K562 (cell line): ENCODE results near the gene FKBP2. TPM values are rescaled to one million over a fixed set of nuclear protein-coding genes. Genes with fewer than 3 reads are reported as not detected.

Experiments used
- ATAC-seq: fragments of 200-7000 bp; cut with Tn5 transposase; 3 replicates; pipeline ENCODE4 v1.9.1; 2020; ENCODE audit warnings: moderate library complexity
- BruUV-seq: library from RNA; stranded (reverse); fragments of 400-500 nt; replicated peaks from 2 replicates; lab custom pipeline; 2021; lab: Mats Ljungman, UMichigan
- CTCF ChIA-PET: fragments of 300-600 bp; formaldehyde crosslinking; extraction: SDS; loops from one replicate; lab custom pipeline; 2021; ENCODE audit warnings: low intra/inter-chr PET ratio; lab: Yijun Ruan, JAX
- POLR2A ChIA-PET: fragments of 300-600, 350-650 bp; sonication (Branson Sonifier 250); formaldehyde crosslinking; extraction: SDS; loops from one replicate; lab custom pipeline; 2021; ENCODE audit warnings: antibody characterized with exemption, inconsistent platforms; lab: Yijun Ruan, JAX
- DNase-seq, 4 experiments: peaks; one replicate each; pipeline versions ENCODE4 v3.0.0 to v3.0.0-alpha.2; 2011 to 2018; ENCODE audit warnings: low spot score in 3 of 4, mixed read lengths in 3 of 4; ENCODE audit errors: extremely low read depth in 1 of 4
- FAIRE-seq: peaks from 2 replicates; lab custom pipeline; 2011; peaks lifted over from hg19 to GRCh38; lab: Jason Lieb, UNC
- H2AFZ ChIP-seq: 2 replicates; pipeline ENCODE4 v1.6.0; 2011; ENCODE audit warnings: low read depth, low read length, control low read depth, inconsistent platforms
- H3K27ac ChIP-seq: fragments of 200-600 bp; 3 replicates; pipeline ENCODE4 v1.8.0; 2011; ENCODE audit warnings: low read depth, mild to moderate bottlenecking, control low read depth, inconsistent platforms, low read length, moderate library complexity, mixed read lengths; ENCODE audit errors: extremely low read depth
- H3K27me3 ChIP-seq, 2 experiments: fragments of 300-600 bp in 1 of 2; 2 replicates in 1 of 2; 3 replicates in 1 of 2; pipeline versions ENCODE4 v1.6.0 to v1.8.0; 2011; ENCODE audit warnings: inconsistent platforms in 2 of 2, low read length in 2 of 2, mild to moderate bottlenecking in 1 of 2, mixed read lengths in 1 of 2, moderate library complexity in 1 of 2; ENCODE audit not compliant: control insufficient read depth in 2 of 2, insufficient read depth in 2 of 2
- H3K36me3 ChIP-seq: fragments of 300-600 bp; 3 replicates; pipeline ENCODE4 v1.8.0; 2011; ENCODE audit warnings: mild to moderate bottlenecking, low read length, inconsistent platforms; ENCODE audit not compliant: control insufficient read depth, insufficient read depth
- H3K4me1 ChIP-seq, 2 experiments: fragments of 200-600 bp in 1 of 2; replicated peaks in 1 of 2; 2 replicates in 1 of 2; 3 replicates in 1 of 2; pipeline versions ENCODE4 v1.5.1 to v1.8.0; 2011; ENCODE audit warnings: inconsistent platforms in 2 of 2, low read length in 2 of 2, mild to moderate bottlenecking in 1 of 2, mixed read lengths in 1 of 2, moderate library complexity in 1 of 2; ENCODE audit not compliant: control insufficient read depth in 2 of 2, insufficient read depth in 2 of 2
- H3K4me2 ChIP-seq: 2 replicates; pipeline ENCODE4 v1.6.1; 2011; ENCODE audit warnings: low read length, control low read depth, inconsistent platforms, mixed read lengths; ENCODE audit not compliant: insufficient read depth
- H3K4me3 ChIP-seq: fragments of 200-600 bp; sonication (generic), shearing (Covaris generic); 2 replicates; pipeline ENCODE4 v1.5.1; 2016; ENCODE audit warnings: control low read depth, inconsistent platforms
- H3K79me2 ChIP-seq: fragments of 200-600 bp; 3 replicates; pipeline ENCODE4 v1.8.0; 2011; ENCODE audit warnings: low read length, inconsistent platforms; ENCODE audit not compliant: control insufficient read depth, insufficient read depth
- H3K9ac ChIP-seq, 2 experiments: 2 replicates each; pipeline versions ENCODE4 v1.6.0 to v1.6.1; 2011; ENCODE audit warnings: low read depth in 2 of 2, low read length in 2 of 2, control low read depth in 1 of 2, inconsistent platforms in 1 of 2, mild to moderate bottlenecking in 1 of 2, mixed read lengths in 1 of 2; ENCODE audit not compliant: insufficient read depth in 1 of 2
- H3K9me1 ChIP-seq: one replicate; pipeline ENCODE4 v1.6.0; 2011; ENCODE audit warnings: inconsistent platforms, mild to moderate bottlenecking, low read length, moderate library complexity; ENCODE audit not compliant: control insufficient read depth, insufficient read depth
- H3K9me3 ChIP-seq: replicated peaks from 2 replicates; pipeline ENCODE4 v1.5.1; 2011; ENCODE audit warnings: low read depth, low read length, inconsistent platforms; ENCODE audit not compliant: control insufficient read depth, insufficient read depth
- H4K20me1 ChIP-seq: replicated peaks from 2 replicates; pipeline ENCODE4 v1.6.1; 2011; ENCODE audit warnings: low read length, inconsistent platforms, mixed read lengths; ENCODE audit not compliant: control insufficient read depth, insufficient read depth
- ARID2 ChIP-seq: fragments of 450-650 bp; IDR thresholded peaks from 2 replicates; pipeline ENCODE4 v1.6.1; 2017; ENCODE audit warnings: antibody characterized with exemption, mild to moderate bottlenecking
- CHCHD3 ChIP-seq: fragments of 250-450 bp; sonication (Bioruptor Pico); IDR thresholded peaks from 2 replicates; pipeline ENCODE4 v2.1.2; 2022; ENCODE audit warnings: mild to moderate bottlenecking
- ERF ChIP-seq: fragments of 450-650 bp; formaldehyde crosslinking; IDR thresholded peaks from 2 replicates; pipeline ENCODE4 v1.4.0; 2020; ENCODE audit warnings: mild to moderate bottlenecking, mixed read lengths
- POLR2A ChIP-seq: fragments of 450-650 bp; conservative IDR thresholded peaks from 2 replicates; pipeline ENCODE4 v1.6.1; 2016
- POLR2B ChIP-seq: fragments of 450-650 bp; IDR thresholded peaks from 2 replicates; pipeline ENCODE4 v1.6.1; 2018; ENCODE audit warnings: low read depth; ENCODE audit not compliant: partially characterized antibody
- SRSF9 ChIP-seq: fragments of 200-400 bp; formaldehyde crosslinking; IDR thresholded peaks from 2 replicates; pipeline ENCODE4 v1.6.1; 2017; ENCODE audit warnings: low read depth, low read length, borderline replicate concordance
- SUPT5H ChIP-seq: fragments of 450-650 bp; IDR thresholded peaks from 2 replicates; pipeline ENCODE4 v1.6.1; 2016
- WGBS: fragments of 100-300 bp; shearing (Covaris generic); methylation state at CpG from one replicate; pipeline ENCODE4 v1.1.6; 2016; ENCODE audit warnings: low coverage, mixed read lengths; ENCODE audit not compliant: insufficient coverage; ENCODE audit errors: missing lambda C conversion rate; 5-methylcytosine and 5-hydroxymethylcytosine counted together
- in situ Hi-C: fragments of 300-500 bp; cut with MboI; formaldehyde crosslinking; loops from 4 replicates; pipeline ENCODE4 v1.15.0; 2018; ENCODE audit warnings: inconsistent platforms, mixed read lengths
- intact Hi-C: fragments of 100-400 bp; cut with micrococcal nuclease; formaldehyde crosslinking; loops from 2 replicates; pipeline ENCODE4 v1.14.2; 2022
- polyA plus RNA-seq, 8 experiments: library from polyadenylated mRNA; depleted of rRNA in 4 of 8; stranded (reverse) in 5 of 8; unstranded in 3 of 8; fragments of >200 nt; fragmentation: Nextera tagmentation in 2 of 8; fragmentation: Illumina TruSeq in 1 of 8; extraction: Ambion mirVana in 2 of 8; extraction: Trizol in 1 of 8; gene quantifications; 2 replicates each; pipeline versions ENCODE4 v1.2.1 to v1.2.3, GENCODE V29; 2011 to 2014; ENCODE audit warnings: inconsistent platforms in 1 of 8, missing spikeins in 1 of 8
- total RNA-seq, 7 experiments: library from RNA; depleted of rRNA in 6 of 7; stranded (reverse); fragments of >200 nt in 6 of 7; fragmentation: Illumina TruSeq in 2 of 7; extraction: Trizol in 2 of 7; gene quantifications; 2 replicates each; pipeline versions ENCODE4 v1.2.1 to v1.2.3, GENCODE V29; 2011 to 2021; ENCODE audit warnings: low replicate concordance in 1 of 7

The FKBP2 gene
- total and polyA plus RNA-seq, 9 of the 15 experiments (the other 6 are each of a cell fraction or from before 2014, with no cell fraction given): 3.5 to 151 (median 58.1) TPM

- peaks cover 60% of the 10 kb centered on the region for H3K79me2 ChIP-seq
- H4K20me1 ChIP-seq: 0 out of 2 replicates have a peak, but pooled peaks cover 3% of the 10 kb centered on the region
- in situ Hi-C loops: no loop called here
- no peak overlapping the region for H2AFZ ChIP-seq
- ChIA-PET CTCF (no interaction called here), POLR2A (interaction anchor here (0.7 to 7.8 kb wide), 8 partner anchors 8 to 142 kb away, joined by 3 to 58 read pairs (median 4); partner anchors contain the start of genes NUDT22, PLCB3, STIP1 and TRPT1)
- H3K9me1 ChIP-seq: no peaks in the 10 kb centered on the region
- DNase-seq: peak in 1 of 4 experiments; percentile 36
- H3K4me1 ChIP-seq: peaks cover 42 to 86% of the 10 kb centered on the region in 2 experiments
- no peak for TF ChIP-seq ERF (CRISPR knock-in tag)
- TF ChIP-seq CHCHD3: no peak
- peak; percentile 62 for TF ChIP-seq POLR2A
- TF ChIP-seq SRSF9: no peak
- no peak for TF ChIP-seq ARID2
- TF ChIP-seq SUPT5H: peak; percentile 29; the same call in 1 of the 2 replicates
- peak; percentile 16 for TF ChIP-seq POLR2B
- H3K9me3 ChIP-seq: no peaks in the 10 kb centered on the region
- peak overlapping the region; percentile 31 to 91; a peak in 3 of 4 replicates for H3K9ac ChIP-seq
- WGBS: 57% methylated on average over 5 of the region's 5 CpGs
- H3K4me3 ChIP-seq: no peak overlapping the region
- no peak for FAIRE-seq
- H3K27ac ChIP-seq: peak overlapping the region; percentile 62; the same call in 2 of the 3 replicates
- no peak for ATAC-seq
- H3K36me3 ChIP-seq: peaks cover 49% of the 10 kb centered on the region
- peak overlapping the region; percentile 92; the same call in 1 of the 2 replicates for H3K4me2 ChIP-seq
- no peaks in the 10 kb centered on the region for H3K27me3 ChIP-seq
- intact Hi-C loops: loop anchor here (10.0 kb wide), 1 partner anchor 61 kb away; the partner anchor contains the start of genes CATSPERZ and ESRRA
- BruUV-seq: no TSS peak
Observed at GRCh38 chr11:64244107-64244506, 3.2 kb downstream of the FKBP2 start.
